Thoracic aorta (tissue), 2 donors: ENCODE measurements around the gene EXOSC5. TPM values are rescaled to one million over a fixed set of nuclear protein-coding genes. Genes with fewer than 3 reads are reported as not detected.
"Not testable (repeated sequence)": the region's sequence is repeated elsewhere in the genome, so short reads cannot be mapped to it uniquely, and the experiment has no call there.

Source experiments
- ATAC-seq: fragments of 150-250 bp; one replicate; pipeline ENCODE4 v1.8.0; 2017; ENCODE audit warnings: low read depth; ENCODE audit not compliant: insufficient number of reproducible peaks, low FRiP score
- DNase-seq: peaks from one replicate; pipeline ENCODE4 v3.0.0-alpha.2; 2020; ENCODE audit warnings: low spot score
- H3K27ac ChIP-seq, 2 donors: fragments of 200-600 bp; sonication (generic); 1 replicate in 1 of 2; 2 replicates in 1 of 2; pipeline ENCODE4 v1.5.1; 2016; ENCODE audit warnings: mild to moderate bottlenecking in 2 of 2, moderate library complexity in 2 of 2
- H3K27me3 ChIP-seq: fragments of 200-600 bp; sonication (generic); replicated peaks from 2 replicates; pipeline ENCODE4 v1.6.0; 2016; ENCODE audit warnings: mild to moderate bottlenecking; ENCODE audit not compliant: insufficient read depth
- H3K36me3 ChIP-seq: fragments of 200-600 bp; sonication (generic); one replicate; pipeline ENCODE4 v1.5.1; 2016
- H3K4me1 ChIP-seq, 2 donors: fragments of 200-600 bp; sonication (generic); 1 replicate in 1 of 2; 2 replicates in 1 of 2; pipeline versions ENCODE4 v1.5.1 to v1.6.0; 2016; ENCODE audit warnings: low read depth in 2 of 2, mild to moderate bottlenecking in 1 of 2; ENCODE audit not compliant: control insufficient read depth in 1 of 2
- H3K4me3 ChIP-seq: fragments of 200-600 bp; sonication (generic); 2 replicates; pipeline ENCODE4 v1.5.1; 2016; ENCODE audit warnings: mild to moderate bottlenecking
- H3K9me3 ChIP-seq: fragments of 200-600 bp; sonication (generic); 2 replicates; pipeline ENCODE4 v1.5.1; 2016
- CTCF ChIP-seq: fragments of 200-600 bp; sonication (generic); IDR thresholded peaks from one replicate; pipeline ENCODE4 v1.5.1; 2019; ENCODE audit warnings: antibody characterized with exemption
- total RNA-seq, 2 donors: library from RNA; depleted of rRNA; stranded (reverse); fragments of >200 nt; gene quantifications; one replicate each; pipeline versions ENCODE4 v1.1.0 to v1.2.3, GENCODE V29; 2016

Gene EXOSC5
- total RNA-seq, 2 donors from 2014 or later = 7.1 to 16.9 TPM

DNA sequence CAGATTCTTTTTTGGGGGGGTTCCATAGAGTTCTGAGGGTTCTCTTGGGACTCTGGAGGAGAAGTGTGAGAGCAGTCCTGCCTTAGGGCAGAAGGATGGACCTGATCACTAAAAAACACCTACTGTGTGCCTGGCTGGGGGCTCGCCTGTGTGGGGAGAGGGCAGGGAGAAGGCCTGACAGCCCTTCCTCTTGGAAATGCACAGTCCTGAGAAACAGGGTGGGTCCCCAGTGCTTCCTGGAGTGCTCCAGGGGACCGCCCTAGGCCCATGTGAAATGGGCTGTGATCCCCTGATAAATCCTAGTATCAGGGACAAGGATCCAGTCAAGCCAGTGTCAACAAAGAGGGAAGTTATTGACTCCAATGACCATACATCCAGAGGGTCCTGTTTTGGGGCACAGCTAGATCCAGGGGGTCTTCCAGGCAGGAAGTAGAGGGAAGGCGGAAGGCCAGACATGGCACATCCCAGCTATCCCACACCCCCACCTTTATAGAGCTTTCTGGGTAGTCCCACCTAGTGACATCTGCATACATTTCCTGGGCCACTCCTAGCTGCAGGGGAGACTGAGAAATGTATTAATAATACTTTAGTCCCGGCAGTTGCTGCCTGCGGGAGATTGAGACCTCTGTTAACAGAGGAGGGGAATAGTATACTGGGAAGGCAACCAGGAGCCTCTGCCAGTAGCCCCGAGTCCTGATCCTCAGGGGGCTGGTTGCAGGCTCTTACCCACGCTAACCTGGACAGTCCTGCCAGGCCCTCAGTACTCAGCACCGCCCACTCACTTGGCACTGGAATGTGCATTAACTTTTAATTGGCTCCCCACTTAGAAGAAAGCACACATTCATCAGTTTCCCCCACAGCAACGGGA lies 14.2 kb upstream of the EXOSC5 start:
- TF ChIP-seq CTCF = no peak
- H3K27me3 ChIP-seq = no peaks in the 10 kb centered on the region
- H3K27ac ChIP-seq = no peak overlapping the region
- DNase-seq (no peak), ATAC-seq (no peak)
- H3K9me3 ChIP-seq = no peaks in the 10 kb centered on the region
- H3K36me3 ChIP-seq = peaks cover 40% of the 10 kb centered on the region
- no peak overlapping the region for H3K4me3 ChIP-seq
- peaks cover 7 to 24% of the 10 kb centered on the region in 2 donors for H3K4me1 ChIP-seq

GRCh38 chr19:41410336-41411054 lies 13.3 kb upstream of the EXOSC5 start:
- H3K27ac ChIP-seq = no peak overlapping the region
- TF ChIP-seq CTCF = no peak
- no peaks in the 10 kb centered on the region for H3K9me3 ChIP-seq
- DNase-seq = no peak
- ATAC-seq = no peak
- H3K36me3 ChIP-seq = peaks cover 36% of the 10 kb centered on the region
- peaks cover 7 to 24% of the 10 kb centered on the region in 2 donors for H3K4me1 ChIP-seq
- H3K27me3 ChIP-seq = no peaks in the 10 kb centered on the region
- no peak overlapping the region for H3K4me3 ChIP-seq

DNA sequence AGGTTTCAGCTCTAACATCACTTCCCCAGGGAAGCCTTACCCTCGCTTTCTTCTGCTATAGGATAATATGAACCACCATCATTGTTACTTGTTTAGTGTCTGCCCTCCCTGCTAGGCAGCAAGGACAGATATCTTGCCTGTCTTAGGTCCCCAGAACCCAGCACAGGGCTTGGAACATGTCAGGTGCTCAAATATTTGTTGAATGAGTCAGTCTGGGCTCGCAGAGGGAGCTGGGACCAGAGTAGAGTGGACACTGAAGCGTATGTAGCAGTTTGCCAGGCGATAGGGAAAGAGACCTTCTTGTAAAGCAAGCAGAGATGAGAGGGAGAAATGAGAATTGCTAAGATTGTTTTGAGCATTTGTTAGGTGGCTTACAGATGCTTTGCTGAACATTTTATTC lies 12.1 kb upstream of the EXOSC5 start:
- no peak overlapping the region for H3K4me3 ChIP-seq
- no peaks in the 10 kb centered on the region for H3K27me3 ChIP-seq
- no peaks in the 10 kb centered on the region for H3K9me3 ChIP-seq
- DNase-seq (no peak), ATAC-seq (peak; percentile 58)
- TF ChIP-seq CTCF = no peak
- peak overlapping the region; percentile 12 to 46 for H3K27ac ChIP-seq
- H3K4me1 ChIP-seq = peaks cover 7 to 24% of the 10 kb centered on the region in 2 donors
- H3K36me3 ChIP-seq = peaks cover 26% of the 10 kb centered on the region

DNA sequence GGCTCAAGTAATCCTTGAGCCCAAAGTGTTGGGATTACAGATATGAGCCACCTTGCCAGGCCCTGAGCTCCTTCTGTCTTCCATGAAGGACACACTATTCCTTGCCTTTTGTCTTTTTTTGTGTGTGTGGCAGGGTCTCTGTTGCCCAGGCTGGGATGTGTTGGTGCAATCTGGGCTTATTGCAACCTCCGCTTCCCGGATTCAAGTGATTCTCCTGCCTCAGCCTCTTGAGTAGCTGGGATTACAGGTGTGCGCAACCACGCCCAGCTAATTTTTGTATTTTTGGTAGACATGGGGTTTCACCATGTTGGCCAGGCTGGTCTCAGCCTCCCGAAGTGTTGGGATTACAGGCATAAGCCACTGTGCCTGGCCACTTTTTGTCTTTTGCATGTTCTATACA lies 11.7 kb upstream of the EXOSC5 start:
- peak overlapping the region; percentile 12 to 46 for H3K27ac ChIP-seq
- not testable (repeated sequence) for H3K27me3 ChIP-seq, H3K9me3 ChIP-seq, DNase-seq, ATAC-seq, H3K4me3 ChIP-seq
- peaks cover 7 to 24% of the 10 kb centered on the region in 2 donors for H3K4me1 ChIP-seq
- peaks cover 23% of the 10 kb centered on the region for H3K36me3 ChIP-seq

- Histone ChIP-seq H3K27me3 (no peaks in the 10 kb centered on the region), H3K4me3 (no peak overlapping the region), H3K36me3 (peaks cover 17% of the 10 kb centered on the region), H3K4me1 (peaks cover 7 to 24% of the 10 kb centered on the region in 2 donors), H3K9me3 (no peaks in the 10 kb centered on the region), H3K27ac (no peak overlapping the region)
- TF ChIP-seq CTCF = no peak
- ATAC-seq (no peak), DNase-seq (no peak)
Observed at GRCh38 chr19:41408256-41408655, 11.1 kb upstream of the EXOSC5 start.
